Left forelimb (tissue), 1 donor: ENCODE results near the gene ABTB1.

Source experiments
- DNase-seq: peaks from one replicate; pipeline ENCODE4 v3.0.0-alpha.2; 2018; ENCODE audit warnings: low spot score

Gene ABTB1

GRCh38 chr3:127706312-127706711, 33.6 kb downstream of the ABTB1 start:
- DNase-seq, result peak; percentile 63

GRCh38 chr3:127706785-127707351, 34.1 kb downstream of the ABTB1 start:
- DNase-seq, result peak; percentile 28

- peak; percentile 63 for DNase-seq
These were observed 35.2 kb downstream of the ABTB1 start for GRCh38 chr3:127707851-127708411.

- DNase-seq, result no peak
These were observed 36.1 kb downstream of the ABTB1 start for GRCh38 chr3:127708837-127709236.

- peak; percentile 34 for DNase-seq
These were observed 36.7 kb downstream of the ABTB1 start for GRCh38 chr3:127709320-127710060.

GRCh38 chr3:127710155-127710941, 37.6 kb downstream of the ABTB1 start:
- peak; percentile 48 for DNase-seq

- DNase-seq, result peak; percentile 2
These were observed 38.4 kb downstream of the ABTB1 start for GRCh38 chr3:127711021-127711695.

- DNase-seq, result no peak
These were observed 39.1 kb downstream of the ABTB1 start for GRCh38 chr3:127711896-127712295.

- no peak for DNase-seq
These were observed 39.7 kb downstream of the ABTB1 start for GRCh38 chr3:127712461-127712860.

- no peak for DNase-seq
These were observed 40.4 kb downstream of the ABTB1 start for GRCh38 chr3:127712881-127713771.

GRCh38 chr3:127714125-127714571, 41.4 kb downstream of the ABTB1 start:
- peak; percentile 63 for DNase-seq

GRCh38 chr3:127714866-127715265, 42.1 kb downstream of the ABTB1 start:
- DNase-seq, result no peak

- no peak for DNase-seq
These were observed 42.8 kb downstream of the ABTB1 start for GRCh38 chr3:127715532-127715931.

- DNase-seq, result no peak
These were observed 43.6 kb downstream of the ABTB1 start for GRCh38 chr3:127716384-127716783.

GRCh38 chr3:127717357-127718244, 44.8 kb downstream of the ABTB1 start:
- DNase-seq, result no peak

GRCh38 chr3:127718245-127718915, 45.6 kb downstream of the ABTB1 start:
- DNase-seq, result no peak

- no peak for DNase-seq
These were observed 46.2 kb downstream of the ABTB1 start for GRCh38 chr3:127718916-127719290.

- no peak for DNase-seq
These were observed 46.6 kb downstream of the ABTB1 start for GRCh38 chr3:127719369-127719768.

GRCh38 chr3:127720161-127720823, 47.5 kb downstream of the ABTB1 start:
- DNase-seq, result no peak
